HepG2 (cell line): ENCODE measurements around the gene CHST11. TPM values are rescaled to one million over a fixed set of nuclear protein-coding genes. Genes with fewer than 3 reads are reported as not detected.

Experiments
- ATAC-seq: fragments of 200-7000 bp; cut with Tn5 transposase; 3 replicates; pipeline ENCODE4 v1.9.1; 2020; ENCODE audit warnings: mild to moderate bottlenecking, moderate library complexity
- BruUV-seq: library from RNA; stranded (reverse); fragments of 400-500 nt; replicated peaks from 2 replicates; lab custom pipeline; 2021; lab: Mats Ljungman, UMichigan
- CTCF ChIA-PET: fragments of 300-600 bp; formaldehyde crosslinking; extraction: SDS; loops from one replicate; lab custom pipeline; 2021; ENCODE audit warnings: low total read pairs, inconsistent platforms, low intra/inter-chr PET ratio; lab: Yijun Ruan, JAX
- POLR2A ChIA-PET: fragments of 350-600 bp; sonication (Branson Sonifier 250); formaldehyde crosslinking; loops from one replicate; lab custom pipeline; 2020; ENCODE audit warnings: antibody characterized with exemption, inconsistent platforms; lab: Yijun Ruan, JAX
- DNase-seq: peaks from one replicate; pipeline ENCODE4 v3.0.0-alpha.2; 2015; ENCODE audit warnings: low spot score
- FAIRE-seq: peaks from 3 replicates; lab custom pipeline; 2011; peaks lifted over from hg19 to GRCh38; lab: Jason Lieb, UNC
- H2AFZ ChIP-seq: one replicate; pipeline ENCODE4 v1.6.1; 2011; ENCODE audit warnings: low read length, inconsistent platforms
- H3K27ac ChIP-seq: fragments of 300-600 bp; 3 replicates; pipeline ENCODE4 v1.8.0; 2011; ENCODE audit warnings: mixed run types, mild to moderate bottlenecking, mixed read lengths, low read length, inconsistent platforms; ENCODE audit not compliant: insufficient read depth; ENCODE audit errors: extremely low read length
- H3K27me3 ChIP-seq, 2 experiments: fragments of 200-600 bp in 1 of 2; 2 replicates in 1 of 2; 3 replicates in 1 of 2; pipeline versions ENCODE4 v1.6.0 to v1.8.0; 2011; ENCODE audit warnings: low read length in 2 of 2, mild to moderate bottlenecking in 2 of 2, moderate library complexity in 2 of 2, inconsistent platforms in 1 of 2; ENCODE audit not compliant: insufficient read depth in 2 of 2, control insufficient read depth in 1 of 2
- H3K36me3 ChIP-seq, 2 experiments: fragments of 200-600 bp in 1 of 2; replicated peaks in 1 of 2; 2 replicates in 1 of 2; 3 replicates in 1 of 2; pipeline versions ENCODE4 v1.5.1 to v1.8.0; 2011; ENCODE audit warnings: low read length in 2 of 2, inconsistent platforms in 1 of 2; ENCODE audit not compliant: insufficient read depth in 2 of 2, control insufficient read depth in 1 of 2
- H3K4me1 ChIP-seq: 2 replicates; pipeline ENCODE4 v1.5.1; 2012; ENCODE audit warnings: low read length, inconsistent platforms; ENCODE audit not compliant: insufficient read depth
- H3K4me2 ChIP-seq: 2 replicates; pipeline ENCODE4 v1.6.0; 2011; ENCODE audit warnings: low read depth, low read length, inconsistent platforms
- H3K4me3 ChIP-seq, 3 experiments: fragments of 200-600 bp in 1 of 3; sonication (generic), shearing (Covaris generic) in 1 of 3; replicated peaks in 1 of 3; 2 replicates each; pipeline ENCODE4 v1.5.1; 2011 to 2016; ENCODE audit warnings: low read length in 3 of 3, inconsistent platforms in 2 of 3, low read depth in 2 of 3, mild to moderate bottlenecking in 2 of 3, control low read depth in 1 of 3, mixed read lengths in 1 of 3; ENCODE audit not compliant: insufficient read depth in 1 of 3
- H3K79me2 ChIP-seq: one replicate; pipeline ENCODE4 v1.6.1; 2011; ENCODE audit warnings: low read length, inconsistent platforms; ENCODE audit not compliant: insufficient read depth
- H3K9ac ChIP-seq: 2 replicates; pipeline ENCODE4 v1.6.0; 2011; ENCODE audit warnings: mild to moderate bottlenecking, low read depth, low read length, inconsistent platforms; ENCODE audit not compliant: insufficient read depth
- H3K9me3 ChIP-seq: 2 replicates; pipeline ENCODE4 v1.5.1; 2012; ENCODE audit warnings: mild to moderate bottlenecking, low read length
- H4K20me1 ChIP-seq: 2 replicates; pipeline ENCODE4 v1.6.0; 2011; ENCODE audit warnings: inconsistent platforms, mild to moderate bottlenecking, low read length, moderate library complexity; ENCODE audit not compliant: insufficient read depth
- CAMTA2 ChIP-seq: sonication (generic); formaldehyde crosslinking; IDR thresholded peaks from 2 replicates; pipeline ENCODE4 v1.4.0; 2020; ENCODE audit warnings: mild to moderate bottlenecking, missing genetic modification reagents, borderline replicate concordance
- KDM5B ChIP-seq: sonication (generic); formaldehyde crosslinking; IDR thresholded peaks from 2 replicates; pipeline ENCODE4 v1.4.0; 2020; ENCODE audit warnings: missing genetic modification reagents, mild to moderate bottlenecking, borderline replicate concordance
- SP4 ChIP-seq: sonication (generic); formaldehyde crosslinking; IDR thresholded peaks from 2 replicates; pipeline ENCODE4 v1.8.1; 2023; ENCODE audit warnings: mild to moderate bottlenecking, missing genetic modification reagents
- TEAD3 ChIP-seq: optimal IDR thresholded peaks from 2 replicates; pipeline ENCODE3; 2016; ENCODE audit warnings: borderline replicate concordance
- WGBS: methylation state at CpG from one replicate; pipeline ENCODE4 v1.1.6; 2017; ENCODE audit warnings: low lambda C conversion rate; 5-methylcytosine and 5-hydroxymethylcytosine counted together
- in situ Hi-C: cut with HindIII; loops from 2 replicates; pipeline ENCODE4 v1.10.0; 2017; ENCODE audit warnings: low pct_unique_long_range_greater_than_20kb; ENCODE audit not compliant: extremely low pct_ligation_motif_present
- intact Hi-C: fragments of 100-400 bp; cut with micrococcal nuclease; formaldehyde crosslinking; loops from one replicate; pipeline ENCODE4 v1.10.0; 2022; ENCODE audit not compliant: unreplicated experiment
- polyA plus RNA-seq, 8 experiments: library from polyadenylated mRNA; depleted of rRNA in 3 of 8; stranded (reverse) in 7 of 8; unstranded in 1 of 8; fragments of >200 nt; fragmentation: Illumina TruSeq in 4 of 8; extraction: Trizol in 4 of 8; gene quantifications; 2 replicates each; pipeline versions ENCODE4 v1.2.1 to v1.2.3, GENCODE V29; 2011 to 2016; ENCODE audit warnings: low read depth in 4 of 8, missing spikeins in 1 of 8, mixed read lengths in 1 of 8; ENCODE audit not compliant: insufficient read depth in 1 of 8
- total RNA-seq, 5 experiments: library from RNA; depleted of rRNA; stranded (reverse); fragments of >200 nt; fragmentation: Illumina TruSeq; extraction: Trizol; gene quantifications; 2 replicates each; pipeline ENCODE4 v1.2.3, GENCODE V29; 2016; ENCODE audit warnings: low read depth in 1 of 5
- TF ChIP-seq, protein P1 (sequence below): sonication (generic); formaldehyde crosslinking; conservative IDR thresholded peaks from 2 replicates; pipeline ENCODE4 v1.5.0; 2020; ENCODE audit warnings: missing genetic modification reagents

CHST11 gene
- total and polyA plus RNA-seq, 2 of the 13 experiments (the other 11 are each of a cell fraction or from before 2014, with no cell fraction given) = 0.15 TPM; not detected in 1

GRCh38 chr12:104596898-104597843 is 140.4 kb downstream of the CHST11 start:
- Histone ChIP-seq H3K36me3 (no peaks in the 10 kb centered on the region), H3K4me3 (no peak overlapping the region), H3K27ac (no peak overlapping the region), H3K79me2 (no peaks in the 10 kb centered on the region), H3K9ac (no peak overlapping the region), H3K9me3 (no peaks in the 10 kb centered on the region), H2AFZ (no peak overlapping the region), H3K4me2 (no peak overlapping the region), H3K27me3 (peaks cover 2 to 22% of the 10 kb centered on the region in 2 experiments; a peak in 3 of 5 replicates), H3K4me1 (no peaks in the 10 kb centered on the region), H4K20me1 (no peaks in the 10 kb centered on the region)
- in situ Hi-C loops = no loop called here
- FAIRE-seq (no peak), DNase-seq (no peak), ATAC-seq (no peak)
- intact Hi-C loops = no loop called here
- BruUV-seq = no TSS peak
- CTCF ChIA-PET = no interaction called here
- POLR2A ChIA-PET = no interaction called here
- WGBS = 17% methylated on average over 14 of the region's 15 CpGs
- TF ChIP-seq CAMTA2 (CRISPR knock-in tag) = no peak
- TF ChIP-seq TEAD3 = no peak
- TF ChIP-seq KDM5B (CRISPR knock-in tag) = no peak
- TF ChIP-seq, protein P1, sequence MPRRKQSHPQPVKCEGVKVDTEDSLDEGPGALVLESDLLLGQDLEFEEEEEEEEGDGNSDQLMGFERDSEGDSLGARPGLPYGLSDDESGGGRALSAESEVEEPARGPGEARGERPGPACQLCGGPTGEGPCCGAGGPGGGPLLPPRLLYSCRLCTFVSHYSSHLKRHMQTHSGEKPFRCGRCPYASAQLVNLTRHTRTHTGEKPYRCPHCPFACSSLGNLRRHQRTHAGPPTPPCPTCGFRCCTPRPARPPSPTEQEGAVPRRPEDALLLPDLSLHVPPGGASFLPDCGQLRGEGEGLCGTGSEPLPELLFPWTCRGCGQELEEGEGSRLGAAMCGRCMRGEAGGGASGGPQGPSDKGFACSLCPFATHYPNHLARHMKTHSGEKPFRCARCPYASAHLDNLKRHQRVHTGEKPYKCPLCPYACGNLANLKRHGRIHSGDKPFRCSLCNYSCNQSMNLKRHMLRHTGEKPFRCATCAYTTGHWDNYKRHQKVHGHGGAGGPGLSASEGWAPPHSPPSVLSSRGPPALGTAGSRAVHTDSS (CRISPR knock-in tag) = no peak
- TF ChIP-seq SP4 = no peak
